ENCODE results near the gene SFMBT2.

DNA sequence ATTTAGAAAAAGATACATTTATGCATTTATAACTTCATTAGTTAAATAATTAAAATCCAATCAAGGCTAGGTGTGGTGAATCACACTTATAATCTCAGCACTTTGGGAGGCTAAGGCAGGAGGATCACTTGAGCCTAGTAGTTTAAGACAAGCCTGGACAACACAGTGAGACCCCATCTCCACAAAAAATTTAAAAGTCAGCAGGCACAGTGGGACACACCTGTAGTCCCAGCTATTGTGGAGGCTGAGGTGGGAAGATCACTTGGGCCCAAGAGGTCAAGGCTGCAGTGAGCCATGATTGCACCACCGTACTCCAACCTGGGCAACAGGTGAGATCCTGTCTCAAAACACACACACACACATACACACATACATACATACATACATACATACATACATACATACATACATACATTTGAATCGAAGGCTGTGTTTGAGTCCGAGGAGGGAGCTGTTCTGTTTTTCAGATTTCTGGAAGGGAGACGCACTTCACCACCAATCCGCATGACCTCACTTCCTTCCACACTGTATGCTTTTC, 30.1 kb downstream of the SFMBT2 start:
- TF ChIP-seq CTCF (IDR thresholded peaks at IDR 0.05; ENCODE audit: low read depth, low read length) (no peak), EZH2phosphoT487 (IDR thresholded peaks at IDR 0.05; ENCODE audit: low read depth) (no peak)
